CD4-positive, alpha-beta T cell treated with Interleukin-12 subunit alpha and Interleukin-12 subunit beta, for 1 hour (primary cell): Measurements from ENCODE around the gene GSTT2.
"Not testable (repeated sequence)": the region's sequence is repeated elsewhere in the genome, so short reads cannot be mapped to it uniquely, and the experiment has no call there.

Source experiments
- DNase-seq: peaks from one replicate; pipeline ENCODE4 v3.0.0-alpha.2; 2020

GSTT2 gene

DNA sequence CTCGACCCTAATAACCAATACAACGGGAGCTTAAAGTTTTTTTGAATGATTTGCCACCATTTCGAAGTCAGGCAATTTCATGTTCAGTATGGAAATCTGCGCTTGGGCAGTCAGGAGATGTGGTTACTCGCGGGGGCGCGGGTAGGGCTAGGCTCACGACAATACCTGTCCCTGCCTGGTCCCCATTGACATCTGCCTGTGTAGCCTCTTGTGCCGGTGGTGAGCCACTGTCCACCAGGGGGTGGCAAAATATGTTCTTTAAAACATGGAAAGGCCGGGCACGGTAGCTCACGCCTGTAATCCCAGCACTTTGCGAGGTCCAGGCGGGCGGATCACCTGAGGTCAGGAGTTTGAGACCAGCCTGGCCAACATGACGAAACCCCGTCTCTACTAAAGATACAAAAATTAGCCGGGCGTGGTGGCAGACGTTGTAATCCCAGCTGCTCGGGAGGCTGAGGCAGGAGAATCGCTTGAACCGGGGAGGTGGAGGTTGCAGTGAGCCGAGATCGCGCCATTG, 5.0 kb upstream of the GSTT2 start:
- DNase-seq, result not testable (repeated sequence)

DNA sequence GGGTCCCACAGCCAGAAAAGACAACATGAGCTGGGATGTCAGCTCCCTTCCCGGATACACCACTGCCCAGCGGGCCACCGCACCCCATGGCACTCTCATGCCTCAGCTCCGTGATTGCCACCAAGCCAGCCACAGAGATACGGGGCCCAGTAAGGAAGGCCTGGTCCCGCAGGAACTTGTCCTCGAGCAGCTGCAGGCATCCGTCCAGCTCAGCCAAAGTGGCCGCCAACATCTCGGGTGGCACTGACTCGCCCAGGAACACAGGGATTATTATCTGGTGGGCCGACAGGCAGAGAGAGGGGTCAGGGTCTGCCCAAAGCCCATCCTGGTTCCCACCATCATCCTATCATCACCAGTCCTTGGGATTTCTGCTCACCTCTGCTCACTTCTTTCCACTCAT, 2.6 kb upstream of the GSTT2 start:
- DNase-seq, result not testable (repeated sequence)

DNA sequence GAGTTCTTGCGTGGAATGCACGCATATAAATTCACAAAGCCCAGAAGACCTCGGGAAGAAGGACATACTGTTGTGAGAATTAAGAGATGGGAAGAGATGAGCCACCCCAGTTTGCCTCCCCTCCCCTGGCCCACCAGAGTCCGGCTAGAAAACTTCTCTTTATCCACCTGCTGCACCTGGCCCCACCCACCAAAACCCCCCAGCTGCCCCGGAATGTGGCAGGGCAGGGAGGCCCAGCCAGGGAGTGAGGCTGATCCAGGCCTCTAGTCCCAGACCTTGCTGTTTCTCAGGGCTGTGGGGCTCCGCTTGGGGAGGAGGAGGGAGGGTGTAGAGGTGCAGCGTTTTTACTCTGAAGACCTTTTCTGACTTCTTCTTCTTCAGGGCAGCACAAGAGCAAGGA, 633 bp downstream of the GSTT2 start:
- DNase-seq, result not testable (repeated sequence)

DNA sequence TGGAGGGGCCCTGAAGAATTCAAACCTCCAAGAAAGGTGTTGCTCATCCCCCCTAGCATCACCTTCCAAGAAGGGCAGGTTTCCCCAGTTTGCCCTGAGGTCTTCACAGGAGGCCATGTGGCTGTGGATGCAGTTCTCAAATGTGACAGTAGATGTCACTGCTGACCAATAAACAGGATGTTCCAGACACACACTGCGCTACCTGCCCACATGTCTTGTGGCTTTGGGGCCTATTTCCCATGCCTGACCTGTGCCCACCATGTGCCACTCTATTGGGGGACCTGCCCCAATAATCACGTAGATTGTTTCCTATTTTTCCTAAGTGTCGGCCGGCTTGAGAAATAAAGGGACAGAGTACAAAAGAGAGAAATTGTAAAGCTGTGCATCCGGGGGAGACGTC, 4.5 kb downstream of the GSTT2 start:
- no peak for DNase-seq

DNA sequence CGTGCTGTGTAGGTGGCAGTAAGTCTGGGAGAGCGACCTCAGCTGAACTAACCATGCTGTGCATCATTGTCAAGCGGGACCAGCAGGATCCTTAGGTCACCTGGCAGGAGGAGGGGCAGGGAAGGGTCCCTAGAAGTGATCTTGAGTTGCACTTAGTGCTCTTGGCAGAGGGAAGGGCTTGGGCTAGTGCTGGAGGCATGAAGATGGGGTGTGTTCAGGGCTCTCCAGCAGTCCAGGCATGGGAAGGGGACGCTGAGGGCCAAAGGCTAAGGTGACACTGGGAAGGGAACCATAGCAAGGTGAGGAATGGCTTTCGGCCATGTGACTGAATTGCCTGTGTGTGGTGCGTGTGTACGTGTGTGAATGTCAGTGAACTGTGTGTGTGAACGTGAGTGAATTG, 6.2 kb downstream of the GSTT2 start:
- DNase-seq, result not testable (repeated sequence)

DNA sequence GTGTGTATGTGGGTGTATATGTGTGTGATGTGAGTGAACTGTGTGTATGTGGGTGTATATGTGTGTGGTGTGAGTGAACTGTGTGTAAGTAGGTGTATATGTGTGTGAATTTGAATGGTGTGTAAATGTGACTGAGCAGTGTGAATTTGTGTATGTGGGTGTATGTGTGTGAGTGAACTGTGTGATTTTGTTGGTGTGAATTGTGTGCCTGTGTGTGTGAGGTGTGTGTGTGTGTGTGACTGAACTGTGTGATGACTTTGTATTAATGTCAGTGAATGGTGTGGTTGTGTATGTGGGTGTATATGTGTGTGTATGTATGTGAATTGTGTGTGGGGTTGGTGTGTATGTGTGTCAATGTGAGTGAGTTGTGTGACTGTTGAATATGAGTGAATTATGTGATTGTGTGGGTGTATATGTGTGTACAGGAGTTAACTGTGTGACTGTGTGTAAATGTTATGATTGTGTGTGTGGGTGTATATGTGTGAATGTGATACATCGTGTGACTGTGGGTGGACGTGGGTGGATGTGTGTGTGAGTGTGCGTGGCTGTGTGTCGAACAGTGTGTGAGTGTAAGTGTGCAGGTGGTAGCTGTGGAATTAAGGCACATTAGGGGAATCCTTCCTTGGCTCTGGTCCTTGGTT, 6.7 kb downstream of the GSTT2 start:
- not testable (repeated sequence) for DNase-seq

DNA sequence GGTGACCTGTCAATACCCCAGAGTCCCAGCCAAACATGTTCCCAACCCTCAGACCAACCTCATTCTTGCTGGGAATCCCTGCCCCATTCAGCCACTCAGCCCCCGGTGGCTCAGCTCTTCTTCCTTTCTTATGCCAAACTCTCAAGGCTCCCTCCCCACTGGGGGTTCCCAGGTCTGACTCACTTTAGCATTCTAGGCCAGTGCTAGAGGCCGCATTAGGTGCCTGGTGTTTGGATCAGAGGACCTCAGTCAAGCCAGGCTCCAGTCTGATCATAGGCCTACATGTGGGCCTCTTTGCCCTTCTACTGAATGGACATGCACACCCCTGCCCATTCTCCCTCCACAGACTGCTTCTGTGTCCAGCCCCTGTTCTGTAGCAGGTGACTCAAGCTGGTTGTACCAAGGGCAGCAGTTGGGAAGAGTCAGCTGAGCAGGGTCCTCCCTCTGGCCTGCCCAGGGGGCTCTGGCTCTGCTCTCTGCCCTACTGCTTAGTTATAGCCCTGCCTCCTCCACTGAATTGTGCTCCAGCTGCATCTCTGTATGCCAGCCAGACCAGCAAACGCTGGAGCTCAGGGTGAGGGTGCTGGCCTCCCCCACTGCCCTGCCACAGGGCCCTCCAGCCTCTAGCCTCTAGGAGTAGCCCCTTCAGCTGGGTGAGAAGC, 9.8 kb downstream of the GSTT2 start:
- not testable (repeated sequence) for DNase-seq

DNA sequence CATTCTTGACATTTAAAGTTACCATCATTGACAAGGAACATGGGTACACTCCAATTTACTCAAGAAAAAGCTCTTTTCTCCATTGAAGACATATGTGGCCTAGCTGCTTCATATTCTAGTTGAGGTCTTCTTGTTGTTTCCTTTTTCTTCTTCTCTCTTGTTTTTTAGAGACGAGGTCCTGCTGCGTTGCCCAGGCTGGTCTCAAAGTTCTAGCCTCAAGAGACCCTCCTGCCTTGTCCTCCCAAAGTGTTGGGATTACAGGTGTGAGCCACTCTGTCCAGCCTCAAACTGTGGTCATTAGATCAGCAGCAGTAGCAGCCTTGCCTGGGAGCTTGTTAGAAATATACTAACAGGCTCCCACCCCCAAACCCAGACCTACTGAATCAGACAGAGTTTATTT, 13.1 kb downstream of the GSTT2 start:
- not testable (repeated sequence) for DNase-seq

DNA sequence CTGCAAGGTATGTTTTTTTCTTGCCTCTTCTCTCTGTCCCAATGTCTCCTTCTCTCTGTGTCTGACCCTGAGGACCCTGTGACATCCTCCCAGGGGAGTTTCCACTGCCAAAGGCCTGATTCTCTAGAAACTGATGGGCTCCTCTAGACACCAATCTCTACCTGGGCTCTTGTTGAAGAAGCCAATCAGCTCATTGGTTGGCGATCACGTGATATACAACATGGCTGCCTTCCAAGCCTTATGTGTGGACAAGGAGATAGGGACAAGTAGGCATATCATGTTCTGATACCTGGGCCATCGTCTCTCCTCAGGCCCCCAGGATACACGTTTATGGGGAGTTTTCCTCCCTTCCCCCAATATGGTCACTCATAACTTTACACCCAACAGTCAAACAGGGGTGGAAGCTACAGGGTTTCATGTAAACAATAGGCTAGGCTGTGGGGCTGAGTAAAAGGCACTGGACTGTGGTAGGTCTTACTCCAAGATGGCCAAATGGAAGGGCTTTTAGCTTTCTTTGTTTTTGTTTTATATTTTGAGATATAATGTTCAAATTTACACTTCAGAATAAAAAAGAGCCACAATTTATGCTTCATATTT, 13.7 kb downstream of the GSTT2 start:
- not testable (repeated sequence) for DNase-seq

DNA sequence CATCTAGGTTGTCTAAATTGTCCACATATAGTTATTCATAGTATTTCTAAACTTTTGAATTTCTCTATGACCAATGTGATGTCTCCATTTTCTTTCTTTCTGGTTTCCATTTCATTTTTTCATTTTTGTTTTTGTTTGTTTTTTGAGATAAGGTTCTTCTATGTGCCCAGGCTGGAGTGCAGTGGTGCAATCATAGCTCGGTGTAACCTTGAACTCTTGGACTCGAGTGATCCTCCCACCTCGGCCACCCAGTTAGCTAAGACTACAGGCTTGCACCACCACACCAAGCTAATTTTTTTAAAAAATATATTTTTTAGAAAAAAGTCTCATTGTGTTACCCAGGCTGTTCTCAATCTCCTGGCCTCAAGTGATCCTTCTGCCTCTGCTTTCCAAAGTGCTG, 17.2 kb downstream of the GSTT2 start:
- no peak for DNase-seq

DNA sequence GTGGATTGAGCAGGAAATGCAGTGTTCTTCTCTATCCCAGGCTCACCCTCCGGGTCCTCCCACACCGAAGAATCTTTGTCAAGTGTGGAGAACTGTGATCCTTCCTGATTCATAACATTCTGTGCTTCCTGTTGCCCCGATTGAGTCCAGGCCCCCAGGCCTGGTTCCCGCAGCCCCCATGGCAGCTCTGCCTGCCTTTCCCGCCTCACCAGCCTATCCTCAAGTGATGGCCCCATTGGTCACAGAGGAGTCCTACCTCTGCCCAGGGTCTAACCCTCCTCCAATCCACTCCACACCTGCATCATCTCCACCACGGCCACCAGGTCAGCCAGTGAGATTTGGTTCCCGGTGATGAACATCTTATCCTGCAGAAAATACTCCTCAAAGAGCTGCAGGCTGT, 19.8 kb downstream of the GSTT2 start:
- DNase-seq, result not testable (repeated sequence)

DNA sequence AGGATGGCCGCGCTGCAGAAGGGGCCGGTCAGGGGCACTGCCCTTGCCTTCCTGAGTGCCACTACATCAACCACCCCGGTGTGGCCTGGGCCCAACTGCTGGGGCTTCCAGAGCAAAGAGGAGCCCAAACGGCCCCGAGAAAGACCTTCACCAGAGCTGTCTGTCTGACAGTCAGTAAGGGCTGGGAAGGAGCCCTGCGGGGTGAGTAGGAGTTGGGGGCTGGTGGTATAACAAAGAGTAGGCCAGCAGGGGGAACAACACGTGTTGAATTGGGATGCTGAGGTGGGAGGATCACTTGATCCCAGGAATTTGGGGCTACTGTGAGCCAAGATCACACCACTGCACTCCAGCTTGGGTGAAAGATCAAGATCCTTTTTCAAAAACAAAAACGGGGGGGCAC, 21.4 kb downstream of the GSTT2 start:
- no peak for DNase-seq

DNA sequence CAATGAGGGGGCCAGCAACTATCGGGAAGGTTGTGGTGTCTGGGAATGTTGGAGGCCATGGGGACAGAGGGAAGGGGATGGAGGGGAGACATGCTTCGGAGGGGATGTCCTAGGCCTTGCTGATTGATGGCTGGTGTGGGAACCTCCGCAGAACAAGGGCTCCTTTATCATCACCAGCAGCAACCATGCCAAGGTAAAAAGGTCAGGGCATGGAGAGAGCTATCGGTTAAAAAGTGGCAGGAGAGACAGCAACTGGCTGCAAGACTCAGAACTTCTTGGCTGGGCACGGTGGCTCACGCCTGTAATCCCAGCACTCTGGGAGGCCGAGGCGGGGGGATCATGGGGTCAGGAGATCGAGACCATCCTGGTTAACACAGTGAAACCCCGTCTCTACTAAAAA, 22.3 kb downstream of the GSTT2 start:
- no peak for DNase-seq

DNA sequence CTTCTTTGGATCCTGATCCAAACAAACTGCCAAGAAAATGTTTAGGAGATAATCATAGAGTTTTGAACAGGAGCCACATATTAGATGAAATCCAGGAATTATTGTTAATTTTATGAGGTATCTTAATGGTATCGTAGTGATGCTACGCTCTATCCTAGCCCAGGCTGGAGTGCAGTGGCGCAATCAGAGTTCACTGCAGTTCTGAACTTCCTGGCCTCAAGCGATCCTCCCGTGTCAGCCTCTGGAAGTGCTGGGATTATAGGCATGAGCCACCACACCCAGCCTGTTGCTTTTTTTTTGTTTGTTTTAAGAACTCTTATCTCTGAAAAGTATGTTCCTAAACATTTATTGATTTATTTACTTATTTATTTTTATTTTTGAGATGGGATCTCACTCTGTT, 22.9 kb downstream of the GSTT2 start:
- no peak for DNase-seq

DNA sequence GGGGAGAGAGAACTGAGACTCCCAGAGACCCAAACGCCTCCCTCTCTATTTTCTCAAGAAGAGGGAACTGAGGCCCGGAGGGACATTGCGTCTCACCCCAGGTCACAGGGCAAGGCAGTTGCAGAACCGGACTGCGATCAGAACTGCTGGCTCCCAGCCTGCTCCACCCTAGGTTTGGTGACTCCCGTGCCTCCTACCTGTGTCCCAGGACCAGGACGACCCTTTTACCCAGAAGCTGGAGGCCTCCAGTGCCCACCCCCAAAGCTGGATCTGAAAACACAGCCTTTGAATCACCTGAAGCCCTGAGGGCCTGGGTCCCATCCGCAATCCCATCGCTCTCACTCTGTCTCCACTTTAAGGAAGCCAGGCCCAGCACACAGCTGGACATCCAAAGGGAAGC, 24.0 kb downstream of the GSTT2 start:
- DNase-seq, result no peak

DNA sequence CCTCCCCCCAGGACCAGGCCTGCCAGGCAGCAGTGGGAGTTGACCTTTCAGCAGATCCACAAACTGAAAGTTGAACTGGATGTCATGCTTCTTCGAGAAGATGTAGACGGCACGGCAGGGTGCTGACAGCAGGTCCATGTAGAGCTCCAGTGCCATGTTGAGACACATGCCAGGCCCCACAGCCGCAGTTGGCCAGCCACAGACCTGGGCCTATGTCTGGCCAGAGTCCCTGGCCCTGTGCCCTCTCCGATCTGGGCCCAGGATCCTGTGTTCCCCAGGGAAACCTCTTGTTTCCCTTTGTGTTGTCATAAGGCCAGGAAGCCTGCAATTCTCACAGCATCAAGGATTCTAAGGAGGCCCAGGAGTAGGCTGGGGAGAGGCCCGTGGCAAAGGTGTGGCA, 25.3 kb downstream of the GSTT2 start, which contains the start of gene GSTT4:
Gene GSTT4, minus strand, starts transcription at position 253 of the 400 bp plus-strand sequence. Its CDS starts 97 bp downstream, at position 156.
- DNase-seq, result no peak

DNA sequence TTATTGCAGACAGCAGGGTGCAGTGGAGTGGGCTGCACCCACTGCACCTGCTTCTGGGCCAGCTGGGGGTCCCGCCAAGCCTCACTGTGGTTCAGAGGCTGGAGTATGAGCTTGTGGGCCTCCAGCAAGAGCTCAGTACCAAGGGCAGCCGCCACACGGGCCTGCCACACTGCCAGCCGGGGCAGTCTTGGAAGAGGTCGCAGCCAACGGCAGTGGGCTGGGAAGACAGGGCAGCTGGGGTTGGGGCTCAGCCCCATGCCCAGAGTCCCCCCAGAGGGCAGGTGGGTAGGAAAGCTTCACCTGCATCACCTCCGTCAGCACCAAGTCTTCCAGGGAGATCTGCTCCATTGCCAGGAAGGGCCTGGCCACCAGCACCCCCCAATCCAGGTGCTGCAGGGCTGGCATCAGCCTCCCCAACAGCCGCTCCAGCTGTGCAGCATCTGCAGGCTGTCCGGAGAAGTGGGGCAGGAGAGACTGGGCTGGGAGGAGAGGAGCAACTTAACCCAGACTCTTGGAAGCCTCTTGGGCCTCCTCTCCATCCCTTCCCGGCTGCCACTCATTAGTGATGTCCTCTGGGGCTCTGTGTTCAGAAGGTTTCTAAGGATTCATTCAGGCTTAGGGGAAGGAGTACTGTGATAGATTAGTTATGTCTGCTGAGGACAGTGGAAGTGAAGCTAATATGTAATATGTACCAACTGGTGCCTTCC, 26.4 kb downstream of the GSTT2 start:
- no peak for DNase-seq

DNA sequence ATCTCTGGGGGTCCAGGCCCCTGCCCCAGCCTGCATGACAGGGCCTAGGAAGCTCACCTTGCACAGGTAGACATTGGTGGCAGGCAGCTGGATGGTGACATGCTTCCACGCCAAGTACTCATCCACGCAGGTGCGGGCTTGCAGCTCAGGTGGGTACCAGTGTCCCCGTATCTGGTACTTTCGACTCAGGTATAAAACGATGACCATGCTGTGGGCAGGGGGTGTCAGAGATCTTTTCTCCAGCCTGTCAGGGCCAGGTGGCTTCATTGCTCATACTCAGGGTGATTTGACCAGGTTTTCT, 26.9 kb downstream of the GSTT2 start:
- DNase-seq, result no peak

DNA sequence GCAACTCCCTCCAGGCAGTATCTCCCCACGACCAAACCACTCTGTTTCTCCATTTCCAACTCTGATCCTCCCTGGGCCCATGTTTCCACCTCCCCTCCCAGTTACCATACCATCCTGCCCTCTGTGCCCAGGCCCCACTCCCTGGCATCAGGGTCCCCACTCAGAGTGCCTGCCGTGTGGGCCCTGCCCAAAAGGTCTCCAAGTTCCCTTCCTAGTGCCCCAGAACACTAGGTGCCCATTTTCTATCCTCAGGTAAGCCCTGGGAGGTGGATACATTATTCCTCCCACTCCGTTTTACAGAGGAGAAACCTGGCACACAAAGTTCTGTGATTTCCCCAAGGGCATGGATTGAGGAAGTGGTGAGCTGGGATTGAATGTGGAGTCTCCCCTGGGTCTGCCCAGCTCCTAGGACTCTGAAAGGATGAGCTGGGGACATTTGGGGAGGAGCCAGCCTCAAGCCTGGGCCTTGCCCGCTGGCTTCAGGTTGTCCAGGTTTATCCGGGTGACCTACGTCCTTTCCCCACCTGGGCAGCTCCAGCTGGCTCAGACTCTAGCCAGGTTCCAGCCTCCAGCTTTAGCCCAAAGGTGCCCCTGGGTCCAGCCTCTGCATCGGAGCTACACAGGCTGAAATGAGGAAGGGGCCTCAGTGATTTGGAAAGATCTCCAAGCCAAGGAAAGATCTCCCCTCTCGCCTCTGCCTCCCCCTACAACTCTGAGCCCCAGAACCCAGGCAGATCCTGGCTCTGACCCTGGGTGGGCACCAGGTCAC, 27.5 kb downstream of the GSTT2 start:
- no peak for DNase-seq

DNA sequence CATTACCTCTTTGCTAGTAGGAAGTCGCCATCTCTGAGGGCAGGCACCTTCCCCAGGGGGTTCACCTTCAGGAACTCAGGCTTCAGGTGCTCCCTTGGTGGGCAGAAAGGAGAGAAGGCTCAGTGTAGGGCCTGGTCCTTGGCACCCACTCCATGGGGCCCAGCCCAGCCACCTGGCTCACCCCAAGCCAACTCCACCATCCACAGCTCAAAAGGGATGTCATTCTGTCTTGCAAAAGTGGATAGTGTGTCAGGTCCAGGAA, 28.0 kb downstream of the GSTT2 start:
- DNase-seq, result no peak

DNA sequence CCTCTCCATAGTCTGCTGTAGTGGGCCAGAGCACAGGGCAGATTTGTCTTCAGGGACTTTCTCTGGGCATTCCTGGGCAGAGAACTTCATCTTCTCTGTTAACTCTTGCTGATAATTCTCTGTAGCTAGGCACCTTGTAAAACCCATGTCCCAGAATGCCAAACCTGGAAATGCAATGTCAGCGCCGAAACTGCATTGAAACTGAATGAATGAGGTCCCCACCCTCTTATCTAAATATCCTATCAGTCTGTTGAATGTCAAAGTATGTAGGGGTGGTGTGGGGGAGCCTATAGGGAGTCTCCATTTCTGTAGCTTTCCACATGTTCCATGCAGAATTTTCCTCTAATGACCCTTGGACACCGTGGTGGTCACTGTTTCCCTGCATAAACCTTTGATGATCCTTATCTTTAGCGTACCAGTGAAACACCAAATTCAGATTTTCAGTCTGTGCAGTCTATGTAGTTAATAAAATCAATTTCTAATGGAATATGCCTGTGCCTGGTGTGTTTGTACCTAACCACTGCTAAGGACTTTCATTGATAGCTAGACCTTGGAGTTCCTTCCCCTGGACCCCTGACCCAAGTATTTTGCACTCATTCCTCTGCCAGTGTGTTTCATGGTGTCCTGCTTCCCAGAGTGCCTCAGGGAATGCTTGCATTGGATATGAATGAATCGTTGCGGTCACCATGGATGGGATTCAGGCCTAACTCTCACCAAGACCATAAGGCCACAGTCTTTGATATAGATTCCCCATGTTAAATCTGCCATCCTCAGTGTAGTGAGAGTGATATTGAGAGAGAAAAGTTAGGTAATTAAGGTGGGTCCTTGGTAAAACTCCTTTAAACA, 28.7 kb downstream of the GSTT2 start:
- no peak for DNase-seq
